GM23338 (cell line): ENCODE measurements around the gene NCKAP5. TPM values are rescaled to one million over a fixed set of nuclear protein-coding genes. Genes with fewer than 3 reads are reported as not detected.

Experiments
- ATAC-seq: fragments of 200-7000 bp; cut with Tn5 transposase; 3 replicates; pipeline ENCODE4 v1.9.1; 2020
- DNase-seq: peaks from one replicate; pipeline ENCODE4 v3.0.0-alpha.2; 2015; ENCODE audit warnings: low spot score
- H2AFZ ChIP-seq: fragments of 200-600 bp; sonication (generic); 2 replicates; pipeline ENCODE4 v1.8.0; 2016; ENCODE audit warnings: antibody characterized with exemption, mild to moderate bottlenecking, moderate library complexity
- H3F3A ChIP-seq: fragments of 200-600 bp; sonication (generic); replicated peaks from 2 replicates; pipeline ENCODE4 v1.8.0; 2017; ENCODE audit warnings: antibody characterized with exemption, mixed run types, low read depth
- H3K27ac ChIP-seq: fragments of 200-600 bp; sonication (generic); 2 replicates; pipeline ENCODE4 v1.6.1; 2016; ENCODE audit warnings: low read depth
- H3K27me3 ChIP-seq: fragments of 200-600 bp; sonication (generic); 2 replicates; pipeline ENCODE4 v1.8.0; 2016; ENCODE audit warnings: mild to moderate bottlenecking, mixed run types, moderate library complexity; ENCODE audit not compliant: insufficient read depth
- H3K36me3 ChIP-seq: fragments of 200-600 bp; sonication (generic); 2 replicates; pipeline ENCODE4 v1.8.0; 2016; ENCODE audit warnings: mild to moderate bottlenecking; ENCODE audit not compliant: insufficient read depth
- H3K4me1 ChIP-seq: fragments of 200-600 bp; sonication (generic); 2 replicates; pipeline ENCODE4 v1.8.0; 2016; ENCODE audit warnings: mild to moderate bottlenecking, moderate library complexity; ENCODE audit not compliant: insufficient read depth
- H3K4me2 ChIP-seq: fragments of 200-600 bp; sonication (generic); 2 replicates; pipeline ENCODE4 v1.7.1; 2017; ENCODE audit warnings: mixed run types
- H3K4me3 ChIP-seq: fragments of 200-600 bp; sonication (generic); 2 replicates; pipeline ENCODE4 v1.6.1; 2016; ENCODE audit warnings: mixed run types
- H3K79me2 ChIP-seq: fragments of 200-600 bp; sonication (generic); replicated peaks from 2 replicates; pipeline ENCODE4 v1.8.0; 2017; ENCODE audit warnings: mild to moderate bottlenecking; ENCODE audit not compliant: insufficient read depth
- H3K9me2 ChIP-seq: fragments of 200-600 bp; sonication (generic); 2 replicates; pipeline ENCODE4 v1.8.0; 2017; ENCODE audit not compliant: insufficient read depth
- H4K20me1 ChIP-seq: fragments of 200-600 bp; sonication (generic); replicated peaks from 2 replicates; pipeline ENCODE4 v1.8.0; 2017; ENCODE audit warnings: mild to moderate bottlenecking; ENCODE audit not compliant: insufficient read depth
- H3K27ac Mint-ChIP-seq: 2 replicates; pipeline ENCODE4 v1.8.0; 2020; ENCODE audit warnings: inconsistent platforms, mild to moderate bottlenecking, moderate library complexity, mixed read lengths
- H3K27me3 Mint-ChIP-seq: 3 replicates; pipeline ENCODE4 v1.8.0; 2022; ENCODE audit warnings: low read depth, mild to moderate bottlenecking, moderate library complexity, mixed read lengths, inconsistent platforms; ENCODE audit not compliant: insufficient read depth, poor library complexity
- H3K36me3 Mint-ChIP-seq: 3 replicates; pipeline ENCODE4 v1.8.0; 2021; ENCODE audit warnings: low read depth, mild to moderate bottlenecking, inconsistent platforms, moderate library complexity, mixed read lengths
- H3K4me1 Mint-ChIP-seq: 3 replicates; pipeline ENCODE4 v1.8.0; 2020; ENCODE audit warnings: mild to moderate bottlenecking, inconsistent platforms, mixed read lengths
- H3K4me3 Mint-ChIP-seq: 3 replicates; pipeline ENCODE4 v1.8.0; 2021; ENCODE audit warnings: moderate library complexity, mild to moderate bottlenecking, inconsistent platforms, mixed read lengths
- H3K9me3 Mint-ChIP-seq: 3 replicates; pipeline ENCODE4 v1.8.0; 2020; ENCODE audit warnings: moderate library complexity, mild to moderate bottlenecking, inconsistent platforms, mixed read lengths
- CREB1 ChIP-seq: fragments of 250-450 bp; sonication (Bioruptor Pico); IDR thresholded peaks from 2 replicates; pipeline ENCODE4 v1.5.0; 2020; ENCODE audit warnings: low read depth, mild to moderate bottlenecking, moderate library complexity
- CTCF ChIP-seq, 2 experiments: fragments of 200-600 bp in 1 of 2; sonication (generic) in 1 of 2; conservative IDR thresholded peaks; 2 replicates each; pipeline versions ENCODE4 v1.5.1 to v1.6.1; 2016 to 2017; ENCODE audit warnings: antibody characterized with exemption in 2 of 2, low read depth in 2 of 2, mild to moderate bottlenecking in 2 of 2, moderate library complexity in 1 of 2
- ETS1 ChIP-seq: IDR thresholded peaks from 2 replicates; pipeline ENCODE4 v1.6.1; 2016; ENCODE audit warnings: antibody characterized with exemption
- EZH2 ChIP-seq: fragments of 200-600 bp; sonication (generic); IDR thresholded peaks from one replicate; pipeline ENCODE4 v1.8.0; 2017; ENCODE audit warnings: antibody characterized with exemption, mild to moderate bottlenecking, low read depth; ENCODE audit not compliant: unreplicated experiment
- EZH2phosphoT487 ChIP-seq: fragments of 200-600 bp; sonication (generic); IDR thresholded peaks from one replicate; pipeline ENCODE4 v1.8.1; 2018; ENCODE audit warnings: antibody characterized with exemption; ENCODE audit not compliant: unreplicated experiment
- JUNB ChIP-seq: IDR thresholded peaks from one replicate; pipeline ENCODE4 v1.6.1; 2016; ENCODE audit warnings: antibody characterized with exemption; ENCODE audit not compliant: unreplicated experiment
- NANOG ChIP-seq: IDR thresholded peaks from 2 replicates; pipeline ENCODE4 v1.6.1; 2016; ENCODE audit warnings: antibody characterized with exemption, borderline replicate concordance
- REST ChIP-seq: IDR thresholded peaks from one replicate; pipeline ENCODE4 v1.6.1; 2018; ENCODE audit warnings: antibody characterized with exemption; ENCODE audit not compliant: unreplicated experiment
- STAT1 ChIP-seq: IDR thresholded peaks from one replicate; pipeline ENCODE4 v1.6.1; 2016; ENCODE audit warnings: antibody characterized with exemption; ENCODE audit not compliant: unreplicated experiment
- ZNF114 ChIP-seq: fragments of 250-450 bp; sonication (Bioruptor Pico); IDR thresholded peaks from 2 replicates; pipeline ENCODE4 v1.5.0; 2020; ENCODE audit warnings: mild to moderate bottlenecking, moderate library complexity
- ZNF462 ChIP-seq: fragments of 250-450 bp; sonication (Bioruptor Pico); IDR thresholded peaks from 2 replicates; pipeline ENCODE4 v1.5.0; 2020; ENCODE audit warnings: mild to moderate bottlenecking, moderate library complexity
- polyA plus RNA-seq: library from polyadenylated mRNA; unstranded; fragments of >200 nt; fragmentation: Nextera tagmentation; extraction: Ambion mirVana; gene quantifications from 2 replicates; pipeline ENCODE4 v1.2.1, GENCODE V29; 2016
- total RNA-seq: library from RNA; depleted of rRNA; stranded (reverse); fragments of >200 nt; shearing (Covaris generic); gene quantifications from 2 replicates; pipeline ENCODE4 v1.2.3, GENCODE V29; 2014

Gene NCKAP5
- total and polyA plus RNA-seq, 2 experiments from 2014 or later = 0.34 to 0.73 TPM

GRCh38 chr2:133352719-133353118 lies 215.5 kb downstream of the NCKAP5 start (continued):
- TF ChIP-seq ETS1 = no peak
- TF ChIP-seq ZNF114 (CRISPR knock-in tag) = no peak
- no peak for TF ChIP-seq JUNB
- TF ChIP-seq EZH2 = no peak
- no peak for TF ChIP-seq STAT1
- no peak for TF ChIP-seq CTCF (conservative IDR thresholded peaks at IDR 0.05; ENCODE audit: low read depth in 2 of 2)
- no peak for TF ChIP-seq NANOG

- H3K27me3 Mint-ChIP-seq = no peaks in the 10 kb centered on the region
- no peak overlapping the region for H3K4me3 Mint-ChIP-seq
- no peak overlapping the region for H3K4me2 ChIP-seq
- no peaks in the 10 kb centered on the region for H3K79me2 ChIP-seq
- TF ChIP-seq NANOG = no peak
- no peak for TF ChIP-seq JUNB
- TF ChIP-seq ETS1 = no peak
- no peak for TF ChIP-seq STAT1
- no peak for TF ChIP-seq CREB1 (CRISPR knock-in tag)
- no peak for TF ChIP-seq REST
- no peak for TF ChIP-seq ZNF462 (CRISPR knock-in tag)
- no peak for TF ChIP-seq EZH2
- no peak for TF ChIP-seq EZH2phosphoT487
- TF ChIP-seq ZNF114 (CRISPR knock-in tag) = no peak
- H3K4me1 Mint-ChIP-seq = peaks cover 8% of the 10 kb centered on the region; the same call in 2 of the 3 replicates
- no peaks in the 10 kb centered on the region for H3K36me3 ChIP-seq
- ATAC-seq (no peak), DNase-seq (no peak)
- no peak overlapping the region for H3K27ac Mint-ChIP-seq
- H3K4me1 ChIP-seq = peaks cover 9% of the 10 kb centered on the region
- H2AFZ ChIP-seq = no peak overlapping the region
- H3K27ac ChIP-seq = no peak overlapping the region
- no peaks in the 10 kb centered on the region for H3K27me3 ChIP-seq
- H3K9me3 Mint-ChIP-seq = no peaks in the 10 kb centered on the region
- H3K4me3 ChIP-seq = no peak overlapping the region
- H3K36me3 Mint-ChIP-seq = no peaks in the 10 kb centered on the region
- no peaks in the 10 kb centered on the region for H4K20me1 ChIP-seq
- no peaks in the 10 kb centered on the region for H3F3A ChIP-seq
- peaks cover 7% of the 10 kb centered on the region; the same call in 1 of the 2 replicates for H3K9me2 ChIP-seq
These were observed 221.6 kb downstream of the NCKAP5 start for GRCh38 chr2:133346654-133347053.
